ENCODE measurements around the gene POU2F3. TPM values are rescaled to one million over a fixed set of nuclear protein-coding genes. Genes with fewer than 3 reads are reported as not detected.

The POU2F3 gene
- total RNA-seq, 4 donors from 2014 or later = not detected

- TF ChIP-seq CTCF (IDR thresholded peaks at IDR 0.05; ENCODE audit: low read depth) = no peak
These were observed 21.4 kb downstream of the POU2F3 start for GRCh38 chr11:120261321-120261720.

DNA sequence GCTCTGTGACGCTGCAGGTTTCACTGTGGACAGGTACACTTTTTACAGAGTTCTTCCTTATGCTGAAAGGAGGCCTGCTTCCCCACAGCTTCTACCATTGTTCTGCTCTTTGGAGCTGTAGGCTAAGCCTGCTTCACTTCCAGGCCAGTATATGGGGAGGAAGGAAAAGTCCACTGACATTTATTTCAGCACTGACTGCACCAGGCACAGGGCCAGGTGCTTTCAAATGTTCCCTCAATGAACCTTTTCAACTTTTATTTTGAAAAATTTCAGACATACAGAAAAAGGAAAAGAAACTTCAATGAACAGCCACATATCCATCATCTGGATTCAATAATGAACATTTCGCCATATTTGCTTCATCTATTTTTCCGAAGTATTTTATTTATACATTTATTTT lies 22.0 kb downstream of the POU2F3 start:
- TF ChIP-seq CTCF (IDR thresholded peaks at IDR 0.05; ENCODE audit: low read depth) = no peak

GRCh38 chr11:120267319-120267718 lies 27.4 kb downstream of the POU2F3 start:
- no peak for TF ChIP-seq CTCF (IDR thresholded peaks at IDR 0.05; ENCODE audit: low read depth)

GRCh38 chr11:120268686-120269085 lies 28.7 kb downstream of the POU2F3 start:
- no peak for TF ChIP-seq CTCF (IDR thresholded peaks at IDR 0.05; ENCODE audit: low read depth)

GRCh38 chr11:120270386-120270785 lies 30.4 kb downstream of the POU2F3 start:
- no peak for TF ChIP-seq CTCF (IDR thresholded peaks at IDR 0.05; ENCODE audit: low read depth)

DNA sequence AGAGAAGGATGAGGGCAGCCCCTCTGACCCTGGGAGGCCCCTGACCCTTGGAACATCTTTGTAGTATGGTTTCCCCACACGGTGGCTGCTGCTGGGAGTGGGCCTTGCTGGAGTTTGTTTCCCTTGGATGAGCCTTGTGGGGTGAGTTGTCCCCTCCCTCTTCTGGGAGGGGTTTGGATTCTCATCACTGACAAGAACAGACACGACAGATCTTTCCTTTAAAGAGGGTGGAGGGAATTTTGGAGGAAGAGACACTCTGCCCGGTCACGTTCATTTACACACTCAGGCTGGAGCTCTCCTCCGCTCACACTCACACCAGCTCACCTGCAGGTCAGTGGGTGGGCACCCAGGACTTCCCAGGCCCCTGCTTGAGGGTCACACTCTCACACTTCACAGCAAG lies 31.7 kb downstream of the POU2F3 start:
- no peak for TF ChIP-seq CTCF (IDR thresholded peaks at IDR 0.05; ENCODE audit: low read depth)

GRCh38 chr11:120272303-120272702 lies 32.4 kb downstream of the POU2F3 start:
- no peak for TF ChIP-seq CTCF (IDR thresholded peaks at IDR 0.05; ENCODE audit: low read depth)
